HG02852 (cell line): ENCODE measurements around the gene C11orf24.

Experiments used
- ATAC-seq: cut with Tn5 transposase; IDR thresholded peaks from one replicate; pipeline ENCODE4 v1.9.1; 2021; ENCODE audit warnings: mild to moderate bottlenecking, moderate library complexity; ENCODE audit not compliant: unreplicated experiment

C11orf24 gene

GRCh38 chr11:68211546-68211945 lies 60.2 kb downstream of the C11orf24 start:
- ATAC-seq, result no peak
